Caco-2 (cell line): ENCODE data around the gene CFAP77. TPM values are rescaled to one million over a fixed set of nuclear protein-coding genes. Genes with fewer than 3 reads are reported as not detected.

Experiments
- BruUV-seq: library from RNA; stranded (reverse); fragments of 400-500 nt; replicated peaks from 2 replicates; lab custom pipeline; 2021; lab: Mats Ljungman, UMichigan
- CTCF ChIA-PET: fragments of 300-600 bp; sonication (Branson Sonifier 250); formaldehyde crosslinking; loops from one replicate; lab custom pipeline; 2022; ENCODE audit warnings: antibody characterized with exemption; lab: Charles Lee
- POLR2A ChIA-PET: fragments of 300-600 bp; sonication (Branson Sonifier 250); formaldehyde crosslinking; loops from one replicate; lab custom pipeline; 2022; ENCODE audit warnings: antibody characterized with exemption; lab: Charles Lee
- DNase-seq, 2 experiments: peaks; one replicate each; pipeline versions ENCODE4 v3.0.0 to v3.0.0-alpha.2; 2020 to 2022
- H3K27me3 ChIP-seq: replicated peaks from 2 replicates; pipeline ENCODE4 v1.6.0; 2011; ENCODE audit warnings: low read length; ENCODE audit not compliant: control insufficient read depth, insufficient read depth
- H3K36me3 ChIP-seq: 2 replicates; pipeline ENCODE4 v1.5.1; 2011; ENCODE audit warnings: low read length; ENCODE audit not compliant: control insufficient read depth, insufficient read depth
- H3K4me1 ChIP-seq: fragments of 250-450 bp; sonication (Bioruptor Pico); 2 replicates; pipeline ENCODE4 v1.5.1; 2020; ENCODE audit warnings: mild to moderate bottlenecking
- H3K4me3 ChIP-seq: 2 replicates; pipeline ENCODE4 v1.5.1; 2011; ENCODE audit warnings: low read depth, mild to moderate bottlenecking, control low read depth, low read length
- H3K9me3 ChIP-seq: fragments of 250-450 bp; sonication (Bioruptor Pico); 2 replicates; pipeline ENCODE4 v1.5.1; 2020; ENCODE audit warnings: mild to moderate bottlenecking, moderate library complexity
- H3K27ac Mint-ChIP-seq: one replicate; pipeline ENCODE4 v1.8.0; 2022; ENCODE audit warnings: mixed read lengths; ENCODE audit not compliant: unreplicated experiment
- H3K27me3 Mint-ChIP-seq: one replicate; pipeline ENCODE4 v1.8.0; 2022; ENCODE audit warnings: mixed read lengths; ENCODE audit not compliant: insufficient read depth, unreplicated experiment
- H3K36me3 Mint-ChIP-seq: one replicate; pipeline ENCODE4 v1.8.0; 2022; ENCODE audit warnings: mild to moderate bottlenecking, mixed read lengths; ENCODE audit not compliant: insufficient read depth, unreplicated experiment
- H3K4me1 Mint-ChIP-seq: one replicate; pipeline ENCODE4 v1.8.0; 2022; ENCODE audit warnings: low read depth, mixed read lengths; ENCODE audit not compliant: unreplicated experiment
- H3K4me3 Mint-ChIP-seq: one replicate; pipeline ENCODE4 v1.8.0; 2022; ENCODE audit warnings: mild to moderate bottlenecking, moderate library complexity, mixed read lengths; ENCODE audit not compliant: unreplicated experiment
- H3K9me3 Mint-ChIP-seq: one replicate; pipeline ENCODE4 v1.8.0; 2022; ENCODE audit warnings: mixed read lengths; ENCODE audit not compliant: unreplicated experiment
- intact Hi-C: fragments of 100-400 bp; cut with micrococcal nuclease; formaldehyde crosslinking; loops from one replicate; pipeline ENCODE4 v1.10.0; 2022; ENCODE audit not compliant: unreplicated experiment
- total RNA-seq: library from RNA; stranded (reverse); gene quantifications from 2 replicates; pipeline ENCODE4 v1.2.3, GENCODE V29; 2022
- TF ChIP-seq, protein P1 (sequence below), 2 experiments: fragments of 200-600 bp in 1 of 2; IDR thresholded peaks; 1 replicate in 1 of 2; 2 replicates in 1 of 2; pipeline versions ENCODE4 v1.5.1 to v1.8.0; 2011 to 2022; ENCODE audit warnings: antibody characterized with exemption in 1 of 2, control low read depth in 1 of 2, inconsistent platforms in 1 of 2, low read depth in 1 of 2, low read length in 1 of 2, mild to moderate bottlenecking in 1 of 2, moderate library complexity in 1 of 2; ENCODE audit not compliant: insufficient read depth in 1 of 2, severe bottlenecking in 1 of 2, unreplicated experiment in 1 of 2

Gene CFAP77
- total RNA-seq, 1 experiment from 2014 or later, result not detected

DNA sequence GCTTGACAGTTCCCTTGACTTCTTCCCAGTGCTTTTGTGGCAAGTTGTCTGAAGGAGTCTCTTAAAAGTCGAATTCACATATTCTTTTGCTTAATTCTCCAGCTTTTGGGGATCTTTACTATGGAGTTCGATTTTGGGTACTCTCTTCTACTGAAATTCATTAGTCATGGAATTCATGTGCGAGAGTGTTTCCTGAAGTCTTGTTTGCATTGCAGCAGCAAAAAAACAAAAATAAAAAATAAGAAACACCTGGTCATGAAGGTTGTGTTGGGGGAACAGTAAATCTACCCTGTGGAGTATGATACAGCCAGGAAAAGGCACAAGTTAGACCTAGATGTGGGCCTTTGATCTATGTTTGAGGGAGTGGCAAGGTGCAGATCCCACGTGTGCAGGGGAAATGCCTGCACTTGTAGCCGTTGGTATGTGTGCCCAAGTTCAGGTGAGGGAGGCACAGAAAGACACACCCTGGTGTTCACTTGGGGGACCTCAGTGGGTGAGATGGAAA, 55.2 kb downstream of the CFAP77 start:
- ChIA-PET POLR2A (no interaction called here), CTCF (interaction anchor here (0.7 kb wide), 1 partner anchor 12 kb away, joined by 4 read pairs; no protein-coding TSS in a partner anchor)
- no peak overlapping the region for H3K27ac Mint-ChIP-seq
- no peak overlapping the region for H3K4me3 ChIP-seq
- TF ChIP-seq, protein P1, sequence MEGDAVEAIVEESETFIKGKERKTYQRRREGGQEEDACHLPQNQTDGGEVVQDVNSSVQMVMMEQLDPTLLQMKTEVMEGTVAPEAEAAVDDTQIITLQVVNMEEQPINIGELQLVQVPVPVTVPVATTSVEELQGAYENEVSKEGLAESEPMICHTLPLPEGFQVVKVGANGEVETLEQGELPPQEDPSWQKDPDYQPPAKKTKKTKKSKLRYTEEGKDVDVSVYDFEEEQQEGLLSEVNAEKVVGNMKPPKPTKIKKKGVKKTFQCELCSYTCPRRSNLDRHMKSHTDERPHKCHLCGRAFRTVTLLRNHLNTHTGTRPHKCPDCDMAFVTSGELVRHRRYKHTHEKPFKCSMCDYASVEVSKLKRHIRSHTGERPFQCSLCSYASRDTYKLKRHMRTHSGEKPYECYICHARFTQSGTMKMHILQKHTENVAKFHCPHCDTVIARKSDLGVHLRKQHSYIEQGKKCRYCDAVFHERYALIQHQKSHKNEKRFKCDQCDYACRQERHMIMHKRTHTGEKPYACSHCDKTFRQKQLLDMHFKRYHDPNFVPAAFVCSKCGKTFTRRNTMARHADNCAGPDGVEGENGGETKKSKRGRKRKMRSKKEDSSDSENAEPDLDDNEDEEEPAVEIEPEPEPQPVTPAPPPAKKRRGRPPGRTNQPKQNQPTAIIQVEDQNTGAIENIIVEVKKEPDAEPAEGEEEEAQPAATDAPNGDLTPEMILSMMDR (IDR thresholded peaks at IDR 0.05; ENCODE audit: insufficient read depth in 1 of 2, low read depth in 1 of 2, low read length in 1 of 2, severe bottlenecking in 1 of 2, unreplicated experiment in 1 of 2), result no peak
- no peak for DNase-seq
- BruUV-seq, result no TSS peak
- H3K27me3 ChIP-seq, result no peaks in the 10 kb centered on the region
- no peak overlapping the region for H3K4me3 Mint-ChIP-seq
- peaks cover 2% of the 10 kb centered on the region for H3K27me3 Mint-ChIP-seq
- no peaks in the 10 kb centered on the region for H3K9me3 Mint-ChIP-seq
- peaks cover 6% of the 10 kb centered on the region for H3K36me3 Mint-ChIP-seq
- intact Hi-C loops, result no loop called here
- no peaks in the 10 kb centered on the region for H3K4me1 ChIP-seq
- H3K4me1 Mint-ChIP-seq, result no peaks in the 10 kb centered on the region
- H3K36me3 ChIP-seq, result no peaks in the 10 kb centered on the region
- no peaks in the 10 kb centered on the region for H3K9me3 ChIP-seq

DNA sequence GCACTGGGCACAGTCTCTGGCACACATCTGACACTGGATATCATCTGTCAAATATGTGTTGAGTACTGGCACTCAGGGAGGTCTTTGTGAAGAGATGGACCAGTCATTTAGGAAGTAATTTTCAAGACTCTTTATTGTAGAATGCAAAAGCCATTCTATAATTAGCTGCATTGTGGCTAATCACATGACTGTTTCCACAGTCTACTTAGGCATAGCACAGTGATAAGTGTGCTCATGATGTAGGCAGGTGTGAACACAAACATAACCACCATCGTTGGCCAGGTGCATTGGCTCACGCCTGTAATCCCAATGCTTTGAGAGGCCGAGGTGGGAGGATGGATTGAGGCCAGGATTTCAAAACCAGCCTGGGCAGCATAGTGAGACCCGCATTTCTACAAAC, 62.2 kb downstream of the CFAP77 start:
- H3K9me3 Mint-ChIP-seq, result no peaks in the 10 kb centered on the region
- BruUV-seq, result no TSS peak
- no peak for DNase-seq
- H3K27me3 ChIP-seq, result no peaks in the 10 kb centered on the region
- ChIA-PET CTCF (no interaction called here), POLR2A (no interaction called here)
- H3K4me3 ChIP-seq, result no peak overlapping the region
- H3K36me3 ChIP-seq, result no peaks in the 10 kb centered on the region
- H3K9me3 ChIP-seq, result peaks cover 2% of the 10 kb centered on the region; the same call in 1 of the 2 replicates
- intact Hi-C loops, result no loop called here
- TF ChIP-seq, protein P1 (IDR thresholded peaks at IDR 0.05; ENCODE audit: insufficient read depth in 1 of 2, low read depth in 1 of 2, low read length in 1 of 2, severe bottlenecking in 1 of 2, unreplicated experiment in 1 of 2), result no peak
- no peak overlapping the region for H3K4me3 Mint-ChIP-seq
- H3K4me1 Mint-ChIP-seq, result peaks cover 11% of the 10 kb centered on the region
- H3K4me1 ChIP-seq, result peaks cover 16% of the 10 kb centered on the region
- peaks cover 2% of the 10 kb centered on the region for H3K27me3 Mint-ChIP-seq
- no peak overlapping the region for H3K27ac Mint-ChIP-seq
- H3K36me3 Mint-ChIP-seq, result peaks cover 6% of the 10 kb centered on the region

DNA sequence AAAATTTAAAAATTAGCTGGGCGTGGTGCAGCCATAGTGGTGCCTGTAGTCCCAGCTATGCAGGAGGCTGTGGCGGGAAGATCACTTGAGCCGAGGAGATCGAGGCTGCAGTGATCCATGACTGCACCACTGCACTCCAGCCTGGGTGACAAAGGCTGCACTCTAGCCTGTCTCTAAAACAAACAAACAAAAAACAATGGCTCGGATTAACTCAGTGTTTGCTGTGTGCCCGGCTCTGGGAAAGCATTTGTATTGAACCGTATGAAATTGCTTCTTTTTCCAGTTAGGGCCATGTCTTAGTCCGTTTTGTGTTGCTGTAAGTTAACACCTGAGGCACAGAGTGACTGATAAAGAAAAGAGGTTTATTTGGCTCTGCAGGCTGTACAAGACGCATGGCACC, 62.6 kb downstream of the CFAP77 start:
- Histone ChIP-seq H3K9me3 (peaks cover 2% of the 10 kb centered on the region; the same call in 1 of the 2 replicates), H3K4me3 (no peak overlapping the region), H3K27me3 (no peaks in the 10 kb centered on the region), H3K4me1 (peaks cover 16% of the 10 kb centered on the region), H3K36me3 (no peaks in the 10 kb centered on the region)
- ChIA-PET CTCF (no interaction called here), POLR2A (no interaction called here)
- Mint-ChIP-seq H3K4me1 (peaks cover 11% of the 10 kb centered on the region), H3K9me3 (no peaks in the 10 kb centered on the region), H3K27me3 (no peaks in the 10 kb centered on the region), H3K27ac (no peak overlapping the region), H3K36me3 (peaks cover 6% of the 10 kb centered on the region), H3K4me3 (no peak overlapping the region)
- no TSS peak for BruUV-seq
- TF ChIP-seq, protein P1 (IDR thresholded peaks at IDR 0.05; ENCODE audit: insufficient read depth in 1 of 2, low read depth in 1 of 2, low read length in 1 of 2, severe bottlenecking in 1 of 2, unreplicated experiment in 1 of 2), result no peak
- no peak for DNase-seq
- intact Hi-C loops, result no loop called here
